GM23338 (cell line): Measurements from ENCODE around the gene DPT. TPM values are rescaled to one million over a fixed set of nuclear protein-coding genes. Genes with fewer than 3 reads are reported as not detected.

Source experiments
- ATAC-seq: fragments of 200-7000 bp; cut with Tn5 transposase; 3 replicates; pipeline ENCODE4 v1.9.1; 2020
- DNase-seq: peaks from one replicate; pipeline ENCODE4 v3.0.0-alpha.2; 2015; ENCODE audit warnings: low spot score
- H2AFZ ChIP-seq: fragments of 200-600 bp; sonication (generic); 2 replicates; pipeline ENCODE4 v1.8.0; 2016; ENCODE audit warnings: antibody characterized with exemption, mild to moderate bottlenecking, moderate library complexity
- H3F3A ChIP-seq: fragments of 200-600 bp; sonication (generic); replicated peaks from 2 replicates; pipeline ENCODE4 v1.8.0; 2017; ENCODE audit warnings: antibody characterized with exemption, mixed run types, low read depth
- H3K27ac ChIP-seq: fragments of 200-600 bp; sonication (generic); 2 replicates; pipeline ENCODE4 v1.6.1; 2016; ENCODE audit warnings: low read depth
- H3K27me3 ChIP-seq: fragments of 200-600 bp; sonication (generic); 2 replicates; pipeline ENCODE4 v1.8.0; 2016; ENCODE audit warnings: mild to moderate bottlenecking, mixed run types, moderate library complexity; ENCODE audit not compliant: insufficient read depth
- H3K36me3 ChIP-seq: fragments of 200-600 bp; sonication (generic); 2 replicates; pipeline ENCODE4 v1.8.0; 2016; ENCODE audit warnings: mild to moderate bottlenecking; ENCODE audit not compliant: insufficient read depth
- H3K4me1 ChIP-seq: fragments of 200-600 bp; sonication (generic); 2 replicates; pipeline ENCODE4 v1.8.0; 2016; ENCODE audit warnings: mild to moderate bottlenecking, moderate library complexity; ENCODE audit not compliant: insufficient read depth
- H3K4me2 ChIP-seq: fragments of 200-600 bp; sonication (generic); 2 replicates; pipeline ENCODE4 v1.7.1; 2017; ENCODE audit warnings: mixed run types
- H3K4me3 ChIP-seq: fragments of 200-600 bp; sonication (generic); 2 replicates; pipeline ENCODE4 v1.6.1; 2016; ENCODE audit warnings: mixed run types
- H3K79me2 ChIP-seq: fragments of 200-600 bp; sonication (generic); replicated peaks from 2 replicates; pipeline ENCODE4 v1.8.0; 2017; ENCODE audit warnings: mild to moderate bottlenecking; ENCODE audit not compliant: insufficient read depth
- H3K9me2 ChIP-seq: fragments of 200-600 bp; sonication (generic); 2 replicates; pipeline ENCODE4 v1.8.0; 2017; ENCODE audit not compliant: insufficient read depth
- H4K20me1 ChIP-seq: fragments of 200-600 bp; sonication (generic); replicated peaks from 2 replicates; pipeline ENCODE4 v1.8.0; 2017; ENCODE audit warnings: mild to moderate bottlenecking; ENCODE audit not compliant: insufficient read depth
- H3K27ac Mint-ChIP-seq: 2 replicates; pipeline ENCODE4 v1.8.0; 2020; ENCODE audit warnings: inconsistent platforms, mild to moderate bottlenecking, moderate library complexity, mixed read lengths
- H3K27me3 Mint-ChIP-seq: 3 replicates; pipeline ENCODE4 v1.8.0; 2022; ENCODE audit warnings: low read depth, mild to moderate bottlenecking, moderate library complexity, mixed read lengths, inconsistent platforms; ENCODE audit not compliant: insufficient read depth, poor library complexity
- H3K36me3 Mint-ChIP-seq: 3 replicates; pipeline ENCODE4 v1.8.0; 2021; ENCODE audit warnings: low read depth, mild to moderate bottlenecking, inconsistent platforms, moderate library complexity, mixed read lengths
- H3K4me1 Mint-ChIP-seq: 3 replicates; pipeline ENCODE4 v1.8.0; 2020; ENCODE audit warnings: mild to moderate bottlenecking, inconsistent platforms, mixed read lengths
- H3K4me3 Mint-ChIP-seq: 3 replicates; pipeline ENCODE4 v1.8.0; 2021; ENCODE audit warnings: moderate library complexity, mild to moderate bottlenecking, inconsistent platforms, mixed read lengths
- H3K9me3 Mint-ChIP-seq: 3 replicates; pipeline ENCODE4 v1.8.0; 2020; ENCODE audit warnings: moderate library complexity, mild to moderate bottlenecking, inconsistent platforms, mixed read lengths
- CREB1 ChIP-seq: fragments of 250-450 bp; sonication (Bioruptor Pico); IDR thresholded peaks from 2 replicates; pipeline ENCODE4 v1.5.0; 2020; ENCODE audit warnings: low read depth, mild to moderate bottlenecking, moderate library complexity
- CTCF ChIP-seq, 2 experiments: fragments of 200-600 bp in 1 of 2; sonication (generic) in 1 of 2; conservative IDR thresholded peaks; 2 replicates each; pipeline versions ENCODE4 v1.5.1 to v1.6.1; 2016 to 2017; ENCODE audit warnings: antibody characterized with exemption in 2 of 2, low read depth in 2 of 2, mild to moderate bottlenecking in 2 of 2, moderate library complexity in 1 of 2
- EZH2phosphoT487 ChIP-seq: fragments of 200-600 bp; sonication (generic); IDR thresholded peaks from one replicate; pipeline ENCODE4 v1.8.1; 2018; ENCODE audit warnings: antibody characterized with exemption; ENCODE audit not compliant: unreplicated experiment
- NANOG ChIP-seq: IDR thresholded peaks from 2 replicates; pipeline ENCODE4 v1.6.1; 2016; ENCODE audit warnings: antibody characterized with exemption, borderline replicate concordance
- STAT1 ChIP-seq: IDR thresholded peaks from one replicate; pipeline ENCODE4 v1.6.1; 2016; ENCODE audit warnings: antibody characterized with exemption; ENCODE audit not compliant: unreplicated experiment
- ZNF114 ChIP-seq: fragments of 250-450 bp; sonication (Bioruptor Pico); IDR thresholded peaks from 2 replicates; pipeline ENCODE4 v1.5.0; 2020; ENCODE audit warnings: mild to moderate bottlenecking, moderate library complexity
- ZNF331 ChIP-seq: fragments of 250-450 bp; sonication (Bioruptor Pico); IDR thresholded peaks from 2 replicates; pipeline ENCODE4 v1.5.0; 2020; ENCODE audit warnings: low read depth, mild to moderate bottlenecking, moderate library complexity
- polyA plus RNA-seq: library from polyadenylated mRNA; unstranded; fragments of >200 nt; fragmentation: Nextera tagmentation; extraction: Ambion mirVana; gene quantifications from 2 replicates; pipeline ENCODE4 v1.2.1, GENCODE V29; 2016
- total RNA-seq: library from RNA; depleted of rRNA; stranded (reverse); fragments of >200 nt; shearing (Covaris generic); gene quantifications from 2 replicates; pipeline ENCODE4 v1.2.3, GENCODE V29; 2014
- TF ChIP-seq, protein P1 (sequence below): fragments of 250-450 bp; sonication (Bioruptor Pico); IDR thresholded peaks from 2 replicates; pipeline ENCODE4 v1.5.0; 2020; ENCODE audit warnings: mild to moderate bottlenecking, moderate library complexity

DPT gene
- total and polyA plus RNA-seq, 2 experiments from 2014 or later: not detected

DNA sequence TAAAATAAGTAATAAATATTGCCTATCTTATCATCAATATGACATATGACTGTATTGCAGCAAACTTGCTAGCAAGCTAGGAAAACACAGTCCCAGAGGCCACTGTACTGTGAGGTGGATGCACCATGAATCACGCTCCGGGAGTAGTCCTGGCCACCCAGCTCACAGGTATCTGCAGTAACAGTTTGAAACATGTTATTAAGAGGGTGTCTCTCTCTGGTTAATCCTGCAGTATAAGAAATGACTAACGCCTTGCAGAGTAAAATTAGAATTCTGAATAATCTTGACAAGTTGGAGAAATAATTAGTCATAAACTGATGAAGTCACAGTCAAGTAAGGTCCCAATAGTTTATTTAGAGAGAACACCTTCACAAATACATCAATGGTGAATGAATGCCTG lies 34.0 kb upstream of the DPT start (continued):
- TF ChIP-seq CTCF (conservative IDR thresholded peaks at IDR 0.05; ENCODE audit: low read depth in 2 of 2) (no peak), NANOG (no peak), STAT1 (no peak), EZH2phosphoT487 (no peak), ZNF114 (CRISPR knock-in tag) (no peak)
- TF ChIP-seq, protein P1, sequence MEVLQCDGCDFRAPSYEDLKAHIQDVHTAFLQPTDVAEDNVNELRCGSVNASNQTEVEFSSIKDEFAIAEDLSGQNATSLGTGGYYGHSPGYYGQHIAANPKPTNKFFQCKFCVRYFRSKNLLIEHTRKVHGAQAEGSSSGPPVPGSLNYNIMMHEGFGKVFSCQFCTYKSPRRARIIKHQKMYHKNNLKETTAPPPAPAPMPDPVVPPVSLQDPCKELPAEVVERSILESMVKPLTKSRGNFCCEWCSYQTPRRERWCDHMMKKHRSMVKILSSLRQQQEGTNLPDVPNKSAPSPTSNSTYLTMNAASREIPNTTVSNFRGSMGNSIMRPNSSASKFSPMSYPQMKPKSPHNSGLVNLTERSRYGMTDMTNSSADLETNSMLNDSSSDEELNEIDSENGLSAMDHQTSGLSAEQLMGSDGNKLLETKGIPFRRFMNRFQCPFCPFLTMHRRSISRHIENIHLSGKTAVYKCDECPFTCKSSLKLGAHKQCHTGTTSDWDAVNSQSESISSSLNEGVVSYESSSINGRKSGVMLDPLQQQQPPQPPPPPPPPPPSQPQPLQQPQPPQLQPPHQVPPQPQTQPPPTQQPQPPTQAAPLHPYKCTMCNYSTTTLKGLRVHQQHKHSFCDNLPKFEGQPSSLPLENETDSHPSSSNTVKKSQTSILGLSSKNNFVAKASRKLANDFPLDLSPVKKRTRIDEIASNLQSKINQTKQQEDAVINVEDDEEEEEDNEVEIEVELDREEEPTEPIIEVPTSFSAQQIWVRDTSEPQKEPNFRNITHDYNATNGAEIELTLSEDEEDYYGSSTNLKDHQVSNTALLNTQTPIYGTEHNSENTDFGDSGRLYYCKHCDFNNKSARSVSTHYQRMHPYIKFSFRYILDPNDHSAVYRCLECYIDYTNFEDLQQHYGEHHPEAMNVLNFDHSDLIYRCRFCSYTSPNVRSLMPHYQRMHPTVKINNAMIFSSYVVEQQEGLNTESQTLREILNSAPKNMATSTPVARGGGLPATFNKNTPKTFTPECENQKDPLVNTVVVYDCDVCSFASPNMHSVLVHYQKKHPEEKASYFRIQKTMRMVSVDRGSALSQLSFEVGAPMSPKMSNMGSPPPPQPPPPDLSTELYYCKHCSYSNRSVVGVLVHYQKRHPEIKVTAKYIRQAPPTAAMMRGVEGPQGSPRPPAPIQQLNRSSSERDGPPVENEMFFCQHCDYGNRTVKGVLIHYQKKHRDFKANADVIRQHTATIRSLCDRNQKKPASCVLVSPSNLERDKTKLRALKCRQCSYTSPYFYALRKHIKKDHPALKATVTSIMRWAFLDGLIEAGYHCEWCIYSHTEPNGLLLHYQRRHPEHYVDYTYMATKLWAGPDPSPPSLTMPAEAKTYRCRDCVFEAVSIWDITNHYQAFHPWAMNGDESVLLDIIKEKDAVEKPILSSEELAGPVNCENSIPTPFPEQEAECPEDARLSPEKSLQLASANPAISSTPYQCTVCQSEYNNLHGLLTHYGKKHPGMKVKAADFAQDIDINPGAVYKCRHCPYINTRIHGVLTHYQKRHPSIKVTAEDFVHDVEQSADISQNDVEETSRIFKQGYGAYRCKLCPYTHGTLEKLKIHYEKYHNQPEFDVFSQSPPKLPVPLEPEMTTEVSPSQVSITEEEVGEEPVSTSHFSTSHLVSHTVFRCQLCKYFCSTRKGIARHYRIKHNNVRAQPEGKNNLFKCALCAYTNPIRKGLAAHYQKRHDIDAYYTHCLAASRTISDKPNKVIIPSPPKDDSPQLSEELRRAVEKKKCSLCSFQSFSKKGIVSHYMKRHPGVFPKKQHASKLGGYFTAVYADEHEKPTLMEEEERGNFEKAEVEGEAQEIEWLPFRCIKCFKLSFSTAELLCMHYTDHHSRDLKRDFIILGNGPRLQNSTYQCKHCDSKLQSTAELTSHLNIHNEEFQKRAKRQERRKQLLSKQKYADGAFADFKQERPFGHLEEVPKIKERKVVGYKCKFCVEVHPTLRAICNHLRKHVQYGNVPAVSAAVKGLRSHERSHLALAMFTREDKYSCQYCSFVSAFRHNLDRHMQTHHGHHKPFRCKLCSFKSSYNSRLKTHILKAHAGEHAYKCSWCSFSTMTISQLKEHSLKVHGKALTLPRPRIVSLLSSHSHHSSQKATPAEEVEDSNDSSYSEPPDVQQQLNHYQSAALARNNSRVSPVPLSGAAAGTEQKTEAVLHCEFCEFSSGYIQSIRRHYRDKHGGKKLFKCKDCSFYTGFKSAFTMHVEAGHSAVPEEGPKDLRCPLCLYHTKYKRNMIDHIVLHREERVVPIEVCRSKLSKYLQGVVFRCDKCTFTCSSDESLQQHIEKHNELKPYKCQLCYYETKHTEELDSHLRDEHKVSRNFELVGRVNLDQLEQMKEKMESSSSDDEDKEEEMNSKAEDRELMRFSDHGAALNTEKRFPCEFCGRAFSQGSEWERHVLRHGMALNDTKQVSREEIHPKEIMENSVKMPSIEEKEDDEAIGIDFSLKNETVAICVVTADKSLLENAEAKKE (CRISPR knock-in tag): no peak

- no peak overlapping the region for H3K4me2 ChIP-seq
- no peak overlapping the region for H2AFZ ChIP-seq
- ATAC-seq: no peak
- H3K27me3 ChIP-seq: no peaks in the 10 kb centered on the region
- Mint-ChIP-seq H3K9me3 (no peaks in the 10 kb centered on the region), H3K36me3 (no peaks in the 10 kb centered on the region), H3K4me1 (no peaks in the 10 kb centered on the region), H3K27ac (no peak overlapping the region), H3K27me3 (peaks cover 3% of the 10 kb centered on the region), H3K4me3 (no peak overlapping the region)
- no peaks in the 10 kb centered on the region for H3F3A ChIP-seq
- no peak for DNase-seq
- no peaks in the 10 kb centered on the region for H3K79me2 ChIP-seq
- H3K4me3 ChIP-seq: no peak overlapping the region
- no peaks in the 10 kb centered on the region for H4K20me1 ChIP-seq
- no peaks in the 10 kb centered on the region for H3K36me3 ChIP-seq
- H3K27ac ChIP-seq: no peak overlapping the region
- H3K9me2 ChIP-seq: no peaks in the 10 kb centered on the region
- H3K4me1 ChIP-seq: no peaks in the 10 kb centered on the region
- TF ChIP-seq, protein P1 (CRISPR knock-in tag): no peak
- TF ChIP-seq ZNF331 (no peak), EZH2phosphoT487 (no peak), CREB1 (no peak), ZNF114 (CRISPR knock-in tag) (no peak), NANOG (no peak)
These were observed 33.5 kb upstream of the DPT start for GRCh38 chr1:168762473-168762872.
